GM12892 (cell line): ENCODE data around the gene EPHB3.

Source experiments
- DNase-seq: peaks from one replicate; pipeline ENCODE4 v3.0.0; 2011; ENCODE audit not compliant: insufficient read length
- FAIRE-seq: peaks from 2 replicates; lab custom pipeline; 2011; peaks lifted over from hg19 to GRCh38; lab: Jason Lieb, UNC
- POLR2A ChIP-seq: IDR thresholded peaks from 2 replicates; pipeline ENCODE4 v1.6.1; 2011; ENCODE audit warnings: low read depth, low read length, control low read depth
- POLR2AphosphoS5 ChIP-seq: IDR thresholded peaks from 2 replicates; pipeline ENCODE4 v1.6.1; 2011; ENCODE audit warnings: low read depth, low read length, control low read depth
- TAF1 ChIP-seq: IDR thresholded peaks from 2 replicates; pipeline ENCODE4 v1.6.1; 2011; ENCODE audit warnings: low read depth, mild to moderate bottlenecking, control low read depth, low read length, borderline replicate concordance

The EPHB3 gene

GRCh38 chr3:184630861-184631471 lies 69.4 kb downstream of the EPHB3 start:
- TF ChIP-seq POLR2A = no peak
- TF ChIP-seq POLR2AphosphoS5 = no peak
- no peak for TF ChIP-seq TAF1
- no peak for FAIRE-seq
- DNase-seq = no peak

GRCh38 chr3:184631472-184631861 lies 69.9 kb downstream of the EPHB3 start:
- no peak for TF ChIP-seq POLR2AphosphoS5
- TF ChIP-seq TAF1 = no peak
- no peak for TF ChIP-seq POLR2A
- DNase-seq (no peak), FAIRE-seq (no peak)
